ENCODE results near the gene CLN3. TPM values are rescaled to one million over a fixed set of nuclear protein-coding genes. Genes with fewer than 3 reads are reported as not detected.
"Not testable (repeated sequence)": the region's sequence is repeated elsewhere in the genome, so short reads cannot be mapped to it uniquely, and the experiment has no call there.

Gene CLN3
- 9.5 and 25.7 TPM in 2 replicates for total RNA-seq (2014; rRNA removed)
- polyA plus RNA-seq (2012) = 34.5 TPM

GRCh38 chr16:28491970-28492474, at the start of gene CLN3:
Gene CLN3 (minus strand): TSS chr16:28492074. CDS start chr16:28491759, 315 bp downstream.
- peak; percentile 94 for DNase-seq (ENCODE audit: low read depth)

- no peak for DNase-seq (ENCODE audit: low read depth)
Observed at GRCh38 chr16:28540346-28540745, 48.5 kb upstream of the CLN3 start.

DNA sequence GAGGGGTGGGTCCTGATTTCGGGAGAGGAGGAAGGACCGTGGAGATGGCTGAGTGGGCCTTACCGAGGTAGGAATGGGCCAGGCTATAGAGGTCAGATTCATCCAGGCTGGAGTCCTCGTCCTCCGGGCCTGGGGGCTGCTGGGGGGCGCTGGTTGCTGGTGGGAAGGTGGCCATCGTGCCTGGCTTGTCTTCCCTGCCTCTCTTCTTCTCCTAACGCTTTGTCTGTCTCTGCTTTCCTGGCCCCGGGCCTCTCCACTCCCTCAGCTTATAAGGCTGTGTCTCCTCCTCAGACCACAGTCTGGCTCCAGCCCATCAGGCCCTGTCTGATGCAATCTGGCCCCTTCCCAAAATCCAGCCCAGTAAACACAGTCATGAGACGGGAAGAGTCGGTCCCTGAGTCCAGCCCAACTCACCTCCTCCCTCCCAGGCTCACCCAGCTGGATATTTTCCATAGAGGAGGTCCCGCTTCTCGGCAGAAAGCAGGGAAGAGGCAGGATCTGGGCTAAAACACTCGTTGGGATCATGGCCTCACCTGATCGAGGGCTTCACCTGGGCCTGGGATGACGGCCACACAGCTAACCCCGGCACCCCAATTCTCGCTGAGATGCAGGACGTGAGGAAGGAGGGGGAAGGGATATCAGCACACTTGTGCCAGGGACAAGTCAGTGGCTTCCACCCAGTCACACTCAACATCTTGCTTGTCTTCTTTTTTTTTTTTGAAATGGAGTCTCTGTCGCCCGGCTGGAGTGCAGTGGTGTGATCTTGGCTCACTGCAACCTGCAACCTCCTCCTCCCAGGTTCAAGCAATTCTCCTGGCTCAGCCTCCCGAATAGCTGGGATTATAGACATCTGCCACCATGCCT, 47.1 kb upstream of the CLN3 start, which contains the start of gene NUPR1:
TSS of gene NUPR1 (minus strand) at position 242 of the 864 bp plus-strand sequence. CDS start at position 175, 67 bp downstream.
- DNase-seq (ENCODE audit: low read depth) = peak; percentile 88

- DNase-seq (ENCODE audit: low read depth) = no peak
Observed at GRCh38 chr16:28537964-28538732, 46.3 kb upstream of the CLN3 start.

- DNase-seq (ENCODE audit: low read depth) = no peak
Observed at GRCh38 chr16:28537076-28537475, 45.2 kb upstream of the CLN3 start.

DNA sequence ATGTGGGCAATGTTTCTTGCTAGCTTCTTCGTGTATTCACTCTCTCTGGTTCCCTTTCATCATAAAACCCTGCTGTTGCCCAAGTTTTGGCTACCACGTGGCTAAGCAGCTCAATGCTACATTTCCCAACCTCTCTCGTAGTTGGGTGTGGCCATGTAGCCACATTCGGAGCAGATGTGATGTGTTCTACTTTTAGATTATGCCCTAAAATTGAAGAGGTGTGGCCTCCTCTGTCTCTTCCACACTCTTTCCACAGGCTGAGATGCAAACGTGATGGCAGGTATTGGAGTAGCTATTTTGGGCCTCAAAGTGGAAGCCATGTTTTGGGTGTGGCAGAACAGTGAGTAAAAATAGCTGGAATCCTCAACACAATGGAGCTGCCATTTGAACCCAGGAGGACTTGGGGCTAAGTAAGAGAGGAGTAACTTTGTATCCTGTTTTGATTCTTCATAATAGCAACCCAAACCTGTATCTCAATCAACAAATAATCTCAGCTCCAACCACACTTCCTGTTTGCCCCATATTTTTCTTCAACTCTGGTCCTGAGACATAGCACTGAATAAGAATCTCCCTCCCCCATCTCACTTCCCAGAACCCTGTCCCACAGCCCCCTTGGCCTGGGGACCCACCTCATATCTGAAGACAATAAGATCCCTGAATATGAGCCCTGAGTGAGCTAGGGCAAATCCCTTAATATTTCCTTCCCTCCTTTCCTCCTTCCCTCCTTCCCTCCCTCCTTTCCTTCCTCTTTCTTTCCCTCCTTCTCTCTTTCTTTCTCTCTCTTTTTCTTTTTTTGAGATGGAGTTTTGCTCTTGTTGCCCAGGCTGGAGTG, 42.9 kb upstream of the CLN3 start:
- peak; percentile 25 for DNase-seq (ENCODE audit: low read depth)

DNA sequence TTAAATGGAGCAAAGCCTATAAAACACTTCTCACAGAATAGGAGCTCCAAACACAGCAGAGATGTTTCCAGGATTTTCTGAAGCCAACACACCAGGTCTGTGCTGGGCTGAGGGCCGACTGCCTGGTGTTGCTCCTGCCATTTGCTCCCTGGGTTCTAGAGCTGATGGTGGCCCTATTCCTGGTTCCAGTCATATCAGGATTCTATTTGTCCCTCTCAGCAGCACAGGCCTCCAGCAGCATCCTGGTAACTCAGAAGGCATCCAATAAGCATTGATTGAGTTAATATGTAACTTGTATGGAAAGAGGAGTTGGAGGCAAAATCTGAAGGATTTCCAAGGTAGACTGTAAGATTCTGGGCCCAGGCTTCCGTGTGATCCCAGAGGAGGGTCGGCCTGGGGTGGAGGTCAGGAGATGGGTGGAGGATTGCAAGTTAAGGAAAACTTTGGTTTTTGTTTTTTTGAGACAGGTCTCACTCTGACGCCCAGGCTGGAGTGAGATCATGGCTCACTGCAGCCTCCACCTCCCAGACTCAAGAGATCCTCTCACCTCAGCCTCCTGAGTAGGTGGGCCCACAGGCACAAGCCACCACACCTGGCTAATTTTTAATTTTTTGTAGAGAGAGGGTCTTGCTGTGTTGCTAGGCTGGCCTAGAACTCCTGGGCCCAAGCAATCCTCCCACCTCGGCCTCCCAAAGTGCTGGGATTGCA, 41.2 kb upstream of the CLN3 start:
- DNase-seq (ENCODE audit: low read depth) = no peak

DNA sequence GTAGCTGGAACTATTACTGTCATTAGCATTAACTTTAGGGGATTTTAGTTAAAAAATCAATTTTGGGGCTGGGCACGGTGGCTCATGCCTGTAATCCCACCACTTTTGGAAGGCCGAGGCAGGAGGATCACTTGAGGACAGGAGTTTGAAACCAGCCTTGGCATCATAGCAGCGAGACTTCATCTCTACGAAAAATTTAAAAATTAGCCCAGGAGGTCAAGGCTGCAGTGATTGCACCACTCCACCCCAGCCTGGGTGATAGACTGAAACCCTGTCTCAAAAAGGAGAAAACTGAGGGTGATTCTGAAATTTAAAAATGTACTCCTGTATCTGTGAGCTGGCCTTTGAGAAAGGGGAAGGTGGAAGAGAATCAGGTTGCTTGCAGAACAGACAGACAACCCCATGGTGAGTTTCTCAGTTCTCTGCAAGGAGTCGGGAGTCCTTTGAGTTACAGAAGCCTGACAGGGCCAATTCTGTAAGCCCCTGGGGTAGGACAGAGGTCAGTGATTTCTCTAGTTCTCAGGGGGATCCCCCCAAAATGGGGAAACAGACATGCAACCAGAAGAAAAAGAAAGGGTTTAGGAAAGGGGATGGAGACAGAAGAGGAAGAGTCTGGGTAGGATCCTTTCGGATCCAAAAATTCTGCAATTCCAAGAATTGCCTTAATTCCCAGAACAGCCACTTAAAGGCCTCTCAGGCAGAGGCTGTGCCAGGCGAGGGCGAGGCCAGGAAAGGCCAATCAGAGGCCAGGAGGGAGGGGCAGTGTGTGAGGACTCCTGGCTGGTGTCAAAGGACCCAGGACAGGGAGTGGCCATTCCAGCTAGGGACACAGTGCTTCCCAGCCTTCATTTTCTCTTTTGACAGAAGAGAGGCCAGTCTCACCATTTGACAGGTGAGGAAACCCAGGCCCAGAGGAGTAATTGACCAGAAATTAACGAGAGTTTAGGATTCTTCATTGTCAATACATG, 40.2 kb upstream of the CLN3 start:
- peak; percentile 19 for DNase-seq (ENCODE audit: low read depth)

DNA sequence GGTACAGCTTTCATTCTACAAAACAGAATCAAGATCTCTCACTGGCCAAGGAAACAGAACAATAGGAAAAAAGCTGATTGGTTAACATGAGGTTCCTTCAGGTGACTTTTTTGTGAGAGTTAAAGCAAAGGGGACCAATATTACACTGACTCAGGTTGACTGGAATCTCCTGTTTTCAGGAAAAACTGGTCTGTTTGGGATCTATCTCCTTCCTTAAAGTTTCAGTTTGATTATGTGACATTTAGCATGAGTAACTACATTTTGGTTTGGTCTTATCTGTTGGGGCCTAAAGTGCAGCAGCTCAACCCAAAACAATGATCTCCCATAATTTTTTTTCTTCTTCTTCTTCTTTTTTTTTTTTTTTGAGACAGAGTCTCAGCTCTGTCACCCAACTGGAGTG, 37.2 kb upstream of the CLN3 start:
- no peak for DNase-seq (ENCODE audit: low read depth)

DNA sequence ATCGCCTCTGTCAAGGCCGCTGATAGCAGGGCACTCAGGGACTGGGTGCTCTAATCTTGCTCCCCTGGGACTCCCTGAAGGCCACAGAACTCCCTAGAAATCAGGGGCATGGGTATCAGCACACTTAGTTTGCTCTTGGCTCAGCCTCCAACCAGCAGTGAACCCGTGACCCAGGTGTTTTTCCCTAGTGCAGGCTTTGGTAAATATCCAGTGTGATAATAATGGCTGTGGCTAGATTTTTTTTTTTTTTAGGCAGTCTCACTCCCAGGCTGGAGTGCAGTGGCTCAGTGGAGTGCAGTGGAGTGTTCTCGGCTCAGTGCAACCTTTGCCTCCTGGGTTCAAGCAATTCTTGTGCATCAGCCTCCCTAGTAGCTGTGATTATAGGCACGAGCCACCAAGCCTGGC, 36.6 kb upstream of the CLN3 start:
- DNase-seq (ENCODE audit: low read depth) = no peak

- DNase-seq (ENCODE audit: low read depth) = no peak
Observed at GRCh38 chr16:28527985-28528384, 36.1 kb upstream of the CLN3 start.

DNA sequence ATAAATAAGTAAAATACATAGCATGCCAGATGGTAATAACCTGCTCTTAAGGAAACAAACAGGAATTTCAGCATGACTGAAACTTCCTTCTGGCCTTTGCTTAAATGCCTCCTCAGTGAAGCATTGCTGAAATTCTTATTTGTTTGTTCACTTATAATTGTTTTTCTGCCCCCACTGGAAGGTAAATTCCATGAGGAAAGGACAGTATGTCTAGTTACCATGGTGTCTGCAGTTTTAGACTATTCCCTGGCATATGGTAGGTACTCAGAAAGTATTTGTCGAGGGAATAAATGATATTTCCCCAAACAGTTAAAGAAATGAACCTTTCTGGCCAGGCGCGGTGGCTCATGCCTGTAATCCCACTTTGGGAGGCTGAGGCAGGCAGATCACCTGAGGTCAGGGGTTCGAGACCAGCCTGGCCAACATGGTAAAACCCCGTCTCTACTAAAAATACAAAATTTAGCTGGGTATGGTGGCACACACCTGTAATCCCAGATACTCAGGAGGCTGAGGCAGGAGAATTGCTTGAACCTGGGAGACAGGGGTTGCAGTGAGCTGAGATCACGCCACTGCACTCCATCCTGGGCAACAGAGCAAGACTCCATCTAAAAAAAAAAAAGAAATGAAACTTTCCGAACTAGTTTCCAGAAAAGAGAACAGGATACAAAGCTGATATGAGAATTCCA, 35.4 kb upstream of the CLN3 start:
- DNase-seq (ENCODE audit: low read depth) = not testable (repeated sequence)

DNA sequence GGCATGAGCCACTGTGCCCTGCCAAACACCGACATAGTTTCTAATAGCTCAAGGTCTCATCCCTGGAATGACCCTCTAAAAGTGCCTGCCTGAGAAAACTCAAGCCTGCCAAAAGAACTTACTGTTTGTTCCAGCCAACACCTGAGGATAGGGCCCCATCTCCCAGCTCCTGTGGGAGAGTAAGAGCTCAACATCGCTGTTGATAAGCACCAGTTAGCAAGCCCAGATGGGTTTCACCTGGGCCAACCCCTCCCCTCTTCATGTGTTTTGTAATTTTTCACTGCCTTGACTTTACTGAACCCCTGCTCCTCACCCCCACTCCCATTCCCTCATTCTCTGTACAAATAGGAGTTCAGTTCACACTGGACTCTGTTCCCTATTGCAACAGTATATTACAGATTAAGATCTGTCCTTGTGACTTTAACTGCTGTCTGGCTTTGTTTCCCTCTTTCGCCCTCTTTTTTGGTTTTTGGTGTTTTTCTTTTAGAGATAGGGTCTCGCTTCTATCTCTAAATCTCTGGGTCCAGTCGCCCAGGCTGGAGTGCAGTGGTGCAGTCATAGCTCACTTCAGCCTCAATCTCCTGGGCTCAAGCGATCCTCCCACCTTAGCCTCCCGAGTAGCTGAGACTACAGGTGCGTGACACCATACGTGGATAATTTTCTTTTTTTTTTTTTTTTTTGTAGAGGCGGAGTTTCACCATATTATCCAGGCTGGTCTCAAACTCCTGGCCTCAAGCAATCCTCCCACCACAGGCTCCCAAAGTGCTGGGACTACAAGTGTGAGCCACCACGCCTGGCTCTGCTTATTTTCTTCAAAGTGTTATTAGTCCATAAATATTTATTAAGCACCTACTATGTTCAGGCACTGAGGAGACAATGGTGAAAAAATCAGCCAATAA, 34.6 kb upstream of the CLN3 start:
- DNase-seq (ENCODE audit: low read depth) = no peak

- no peak for DNase-seq (ENCODE audit: low read depth)
Observed at GRCh38 chr16:28524681-28525171, 32.9 kb upstream of the CLN3 start.

DNA sequence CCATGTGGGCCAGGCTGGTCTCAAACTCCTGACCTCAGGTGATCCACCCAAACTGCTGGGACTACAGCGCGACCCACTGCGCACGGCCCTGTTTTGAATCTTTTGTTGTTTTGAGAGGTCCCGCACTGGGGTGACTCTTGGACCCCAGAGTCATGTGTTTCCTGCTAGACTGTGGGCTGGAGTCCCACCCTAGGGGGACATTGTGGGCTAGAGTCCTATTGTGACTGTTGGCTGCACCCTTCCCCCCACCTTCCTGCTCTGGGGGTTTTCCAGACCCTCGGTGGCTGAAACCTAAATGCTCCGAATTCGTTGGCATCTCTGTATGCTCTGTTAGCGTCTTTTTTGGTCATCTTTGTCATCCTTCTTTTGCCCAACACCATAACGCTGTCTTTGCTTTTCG, 30.9 kb upstream of the CLN3 start:
- no peak for DNase-seq (ENCODE audit: low read depth)

DNA sequence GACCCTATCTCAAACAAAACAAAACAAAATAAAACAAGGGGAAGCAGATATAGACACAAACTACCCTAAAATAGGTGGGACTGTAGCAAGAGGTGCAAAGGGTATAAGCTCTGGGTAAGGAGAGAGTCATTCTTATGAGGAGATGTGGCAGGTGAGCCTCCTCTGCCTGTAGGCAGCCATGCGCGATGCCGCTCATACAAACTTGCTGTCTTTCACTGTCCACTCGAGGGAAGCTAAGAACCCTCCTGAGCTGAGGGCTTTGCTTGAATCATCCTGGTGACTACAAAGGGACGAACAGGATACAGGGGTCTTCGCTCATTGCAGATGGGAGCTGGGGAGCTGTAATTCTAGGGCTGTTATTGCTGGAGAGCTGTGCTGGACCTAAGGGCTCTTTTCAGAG, 29.6 kb upstream of the CLN3 start:
- DNase-seq (ENCODE audit: low read depth) = no peak

GRCh38 chr16:28520672-28521071, 28.8 kb upstream of the CLN3 start:
- DNase-seq (ENCODE audit: low read depth) = no peak

DNA sequence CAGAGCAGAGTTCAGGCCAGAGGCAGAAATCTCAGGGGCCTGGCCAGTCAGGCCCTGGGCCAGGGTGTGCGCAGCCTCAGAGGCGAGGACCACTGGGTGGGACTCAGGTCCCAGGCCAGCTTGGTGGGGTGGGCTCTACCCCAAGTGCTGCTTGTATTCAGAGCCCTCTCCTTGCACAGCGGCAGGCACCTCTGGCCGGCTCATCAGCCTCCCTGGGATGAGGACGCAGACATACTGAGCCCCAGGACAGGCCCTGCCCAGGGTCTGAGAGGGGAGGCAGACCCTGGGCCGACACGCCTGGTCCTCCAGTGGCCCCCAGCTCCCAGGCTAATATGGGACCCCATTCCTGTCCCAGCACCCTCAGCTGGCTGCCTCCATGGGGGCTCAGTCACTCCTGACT, 22.4 kb upstream of the CLN3 start:
- no peak for DNase-seq (ENCODE audit: low read depth)

Data from LHCN-M2 (cell line).